Loucy (cell line): Measurements from ENCODE around the gene ENOX1.

Experiments used
- H2AFZ ChIP-seq: fragments of 200-600 bp; sonication (generic); 2 replicates; pipeline ENCODE4 v1.6.0; 2016; ENCODE audit warnings: antibody characterized with exemption, mild to moderate bottlenecking, low read length, moderate library complexity
- H3F3A ChIP-seq: fragments of 200-600 bp; 2 replicates; pipeline ENCODE4 v1.6.0; 2016; ENCODE audit warnings: antibody characterized with exemption, low read depth, mild to moderate bottlenecking
- H3K27me3 ChIP-seq: fragments of 200-600 bp; sonication (generic); 2 replicates; pipeline ENCODE4 v1.6.1; 2014; ENCODE audit warnings: low read length, mild to moderate bottlenecking; ENCODE audit not compliant: insufficient read depth, poor library complexity, severe bottlenecking
- H3K36me3 ChIP-seq: fragments of 200-600 bp; sonication (generic); 2 replicates; pipeline ENCODE4 v1.6.1; 2016; ENCODE audit warnings: low read length; ENCODE audit not compliant: insufficient read depth
- H3K4me1 ChIP-seq: fragments of 200-600 bp; sonication (generic); 2 replicates; pipeline ENCODE4 v1.5.1; 2014; ENCODE audit warnings: low read length, mild to moderate bottlenecking; ENCODE audit not compliant: insufficient read depth, poor library complexity, severe bottlenecking
- H3K4me2 ChIP-seq: fragments of 200-600 bp; sonication (generic); 2 replicates; pipeline ENCODE4 v1.6.0; 2014; ENCODE audit warnings: antibody characterized with exemption, low read length, low read depth, mild to moderate bottlenecking; ENCODE audit not compliant: poor library complexity, severe bottlenecking
- H3K4me3 ChIP-seq: fragments of 200-600 bp; sonication (generic); 2 replicates; pipeline ENCODE4 v1.5.1; 2014; ENCODE audit warnings: low read length, mild to moderate bottlenecking, mixed read lengths; ENCODE audit not compliant: poor library complexity, severe bottlenecking
- H3K79me2 ChIP-seq: fragments of 200-600 bp; sonication (generic); 2 replicates; pipeline ENCODE4 v1.6.1; 2014; ENCODE audit warnings: low read length; ENCODE audit not compliant: insufficient read depth
- H3K9ac ChIP-seq: fragments of 200-600 bp; sonication (generic); 2 replicates; pipeline ENCODE4 v1.6.0; 2014; ENCODE audit warnings: mild to moderate bottlenecking, low read depth, low read length, moderate library complexity; ENCODE audit not compliant: poor library complexity, severe bottlenecking
- H3K9me2 ChIP-seq: fragments of 200-600 bp; sonication (generic); replicated peaks from 2 replicates; pipeline ENCODE4 v1.6.1; 2016; ENCODE audit warnings: low read depth, low read length, mixed read lengths
- H3K9me3 ChIP-seq: fragments of 200-600 bp; sonication (generic); 2 replicates; pipeline ENCODE4 v1.6.1; 2014; ENCODE audit warnings: mild to moderate bottlenecking, antibody characterized with exemption, low read length, low read depth; ENCODE audit not compliant: insufficient read depth
- H4K20me1 ChIP-seq: fragments of 200-600 bp; sonication (generic); 2 replicates; pipeline ENCODE4 v1.6.0; 2014; ENCODE audit warnings: antibody characterized with exemption, low read length, mild to moderate bottlenecking; ENCODE audit not compliant: insufficient read depth, poor library complexity, severe bottlenecking
- EZH2phosphoT487 ChIP-seq: fragments of 200-600 bp; IDR thresholded peaks from 2 replicates; pipeline ENCODE4 v1.6.1; 2018; ENCODE audit warnings: antibody characterized with exemption, mild to moderate bottlenecking, moderate library complexity, borderline replicate concordance
- TF ChIP-seq, protein P1 (sequence below): fragments of 200-600 bp; sonication (generic); conservative IDR thresholded peaks from 2 replicates; pipeline ENCODE4 v1.5.1; 2014; ENCODE audit warnings: mild to moderate bottlenecking, antibody characterized with exemption, low read length

The ENOX1 gene

DNA sequence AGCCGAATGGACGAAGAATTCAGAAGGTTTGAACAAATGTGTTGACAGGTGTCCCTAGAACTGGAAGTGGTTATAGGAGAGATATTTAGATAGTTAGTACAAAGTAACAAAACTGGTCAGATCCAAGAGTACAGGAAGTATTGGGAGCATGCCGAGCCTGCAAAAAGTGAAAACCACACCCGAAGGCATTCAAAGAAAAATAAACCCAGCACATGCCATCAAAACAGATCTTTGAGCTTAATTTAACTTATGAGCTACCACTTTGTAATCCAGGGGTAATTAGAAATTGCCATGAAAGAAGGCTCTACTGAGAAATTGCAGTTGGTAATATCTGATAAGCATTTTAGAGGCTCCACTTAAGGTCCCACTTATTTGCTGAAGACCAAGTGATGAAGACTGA is 549.2 kb downstream of the ENOX1 start:
- Histone ChIP-seq H3K4me2 (no peak overlapping the region), H3K9me3 (no peaks in the 10 kb centered on the region), H2AFZ (no peak overlapping the region), H3K9ac (no peak overlapping the region), H3K27me3 (no peaks in the 10 kb centered on the region), H3K79me2 (no peaks in the 10 kb centered on the region), H3K9me2 (no peaks in the 10 kb centered on the region), H3K4me1 (peaks cover 29% of the 10 kb centered on the region), H3K36me3 (no peaks in the 10 kb centered on the region), H3K4me3 (no peak overlapping the region), H4K20me1 (no peaks in the 10 kb centered on the region), H3F3A (no peaks in the 10 kb centered on the region)
- TF ChIP-seq, protein P1, sequence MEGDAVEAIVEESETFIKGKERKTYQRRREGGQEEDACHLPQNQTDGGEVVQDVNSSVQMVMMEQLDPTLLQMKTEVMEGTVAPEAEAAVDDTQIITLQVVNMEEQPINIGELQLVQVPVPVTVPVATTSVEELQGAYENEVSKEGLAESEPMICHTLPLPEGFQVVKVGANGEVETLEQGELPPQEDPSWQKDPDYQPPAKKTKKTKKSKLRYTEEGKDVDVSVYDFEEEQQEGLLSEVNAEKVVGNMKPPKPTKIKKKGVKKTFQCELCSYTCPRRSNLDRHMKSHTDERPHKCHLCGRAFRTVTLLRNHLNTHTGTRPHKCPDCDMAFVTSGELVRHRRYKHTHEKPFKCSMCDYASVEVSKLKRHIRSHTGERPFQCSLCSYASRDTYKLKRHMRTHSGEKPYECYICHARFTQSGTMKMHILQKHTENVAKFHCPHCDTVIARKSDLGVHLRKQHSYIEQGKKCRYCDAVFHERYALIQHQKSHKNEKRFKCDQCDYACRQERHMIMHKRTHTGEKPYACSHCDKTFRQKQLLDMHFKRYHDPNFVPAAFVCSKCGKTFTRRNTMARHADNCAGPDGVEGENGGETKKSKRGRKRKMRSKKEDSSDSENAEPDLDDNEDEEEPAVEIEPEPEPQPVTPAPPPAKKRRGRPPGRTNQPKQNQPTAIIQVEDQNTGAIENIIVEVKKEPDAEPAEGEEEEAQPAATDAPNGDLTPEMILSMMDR = no peak
- no peak for TF ChIP-seq EZH2phosphoT487

DNA sequence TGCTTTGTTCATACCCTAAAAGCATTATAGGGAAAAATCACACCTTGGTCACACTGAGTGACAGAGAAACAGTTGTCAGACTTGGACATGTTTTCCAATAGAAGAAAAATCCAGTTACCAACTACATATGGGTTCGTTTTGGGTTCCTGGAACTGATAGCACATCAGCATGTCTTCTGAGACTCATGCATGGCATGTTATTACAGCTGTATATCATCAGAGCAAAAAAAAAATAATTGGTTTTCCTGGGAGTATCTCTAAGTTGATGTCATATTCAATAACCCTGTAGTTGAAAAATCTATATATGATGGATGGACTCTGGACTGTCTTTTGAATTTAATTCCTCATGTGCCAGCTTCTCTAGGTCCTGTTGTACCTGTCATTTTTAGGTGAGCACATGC is 551.7 kb downstream of the ENOX1 start:
- no peak overlapping the region for H3K4me2 ChIP-seq
- TF ChIP-seq EZH2phosphoT487 = no peak
- TF ChIP-seq, protein P1 = no peak

DNA sequence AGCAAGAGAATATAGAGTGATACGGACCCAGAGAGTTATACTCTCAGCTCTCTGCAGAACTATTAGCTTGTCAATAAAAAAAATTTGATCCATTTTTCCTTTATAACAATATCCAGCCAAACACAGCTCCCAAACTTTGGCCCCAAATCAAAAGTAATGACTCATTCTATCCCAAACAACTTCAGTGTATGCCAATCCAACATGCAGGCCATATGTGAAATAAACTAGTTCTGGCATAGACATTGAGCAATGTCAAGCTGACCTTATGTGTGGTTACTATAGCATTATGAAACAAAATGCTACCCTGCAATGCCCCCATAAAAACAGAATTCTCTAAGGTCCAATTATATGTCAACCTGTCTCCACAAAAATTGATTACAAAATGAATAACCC is 553.9 kb downstream of the ENOX1 start:
- no peaks in the 10 kb centered on the region for H3K79me2 ChIP-seq
- no peaks in the 10 kb centered on the region for H3K9me3 ChIP-seq
- H3K4me3 ChIP-seq = no peak overlapping the region
- peaks cover 8% of the 10 kb centered on the region for H3K4me1 ChIP-seq
- no peaks in the 10 kb centered on the region for H4K20me1 ChIP-seq
- H3K27me3 ChIP-seq = no peaks in the 10 kb centered on the region
- no peaks in the 10 kb centered on the region for H3K36me3 ChIP-seq
- H3K4me2 ChIP-seq = no peak overlapping the region
- TF ChIP-seq, protein P1 = no peak
- no peak for TF ChIP-seq EZH2phosphoT487
- no peaks in the 10 kb centered on the region for H3K9me2 ChIP-seq
- H2AFZ ChIP-seq = no peak overlapping the region
- no peaks in the 10 kb centered on the region for H3F3A ChIP-seq
- no peak overlapping the region for H3K9ac ChIP-seq

More for the DNA sequence above, 551.7 kb downstream of the ENOX1 start:
- H3K79me2 ChIP-seq = no peaks in the 10 kb centered on the region
- no peaks in the 10 kb centered on the region for H3K27me3 ChIP-seq
- H4K20me1 ChIP-seq = no peaks in the 10 kb centered on the region
- no peaks in the 10 kb centered on the region for H3K9me3 ChIP-seq
- H3K36me3 ChIP-seq = no peaks in the 10 kb centered on the region
- H3K9ac ChIP-seq = no peak overlapping the region
- H3K4me1 ChIP-seq = peaks cover 11% of the 10 kb centered on the region
- no peak overlapping the region for H3K4me3 ChIP-seq
- H3K9me2 ChIP-seq = no peaks in the 10 kb centered on the region
- H2AFZ ChIP-seq = no peak overlapping the region
- no peaks in the 10 kb centered on the region for H3F3A ChIP-seq
